AG04450 (cell line): Measurements from ENCODE around the gene HMCES. TPM values are rescaled to one million over a fixed set of nuclear protein-coding genes. Genes with fewer than 3 reads are reported as not detected.

ENCODE experiments used
- CTCF ChIA-PET: fragments of 300-600, 350-600 bp; formaldehyde crosslinking; extraction: SDS; loops from one replicate; lab custom pipeline; 2022; ENCODE audit warnings: antibody characterized with exemption, inconsistent platforms; lab: Charles Lee
- POLR2A ChIA-PET: fragments of 350-600 bp; formaldehyde crosslinking; extraction: SDS; loops from one replicate; lab custom pipeline; 2021; ENCODE audit warnings: antibody characterized with exemption, inconsistent platforms; lab: Yijun Ruan, JAX
- DNase-seq: peaks from one replicate; pipeline ENCODE4 v3.0.0-alpha.2; 2011; ENCODE audit warnings: low read depth, low spot score
- H3K27ac ChIP-seq: one replicate; pipeline ENCODE4 v1.5.1; 2012; ENCODE audit warnings: low read depth, low read length, control low read depth
- H3K27me3 ChIP-seq: one replicate; pipeline ENCODE4 v1.6.0; 2012; ENCODE audit warnings: low read length; ENCODE audit not compliant: control insufficient read depth, insufficient read depth
- H3K4me3 ChIP-seq: 2 replicates; pipeline ENCODE4 v1.5.1; 2011; ENCODE audit warnings: mild to moderate bottlenecking, low read depth, low read length, control low read depth
- H3K9me3 ChIP-seq: 2 replicates; pipeline ENCODE4 v1.5.1; 2012; ENCODE audit warnings: low read length; ENCODE audit not compliant: control insufficient read depth, insufficient read depth
- polyA plus RNA-seq: library from polyadenylated mRNA; depleted of rRNA; stranded (reverse); fragments of >200 nt; gene quantifications from 2 replicates; pipeline ENCODE4 v1.2.3, GENCODE V29; 2011
- TF ChIP-seq, protein P1 (sequence below): IDR thresholded peaks from 2 replicates; pipeline ENCODE4 v1.5.1; 2011; ENCODE audit warnings: low read depth, low read length, control low read depth, inconsistent platforms

Gene HMCES
- polyA plus RNA-seq, 1 experiment, result 19.9 TPM

- Histone ChIP-seq H3K4me3 (no peak overlapping the region), H3K27me3 (no peaks in the 10 kb centered on the region), H3K9me3 (no peaks in the 10 kb centered on the region; the same call in 1 of the 2 replicates), H3K27ac (no peak overlapping the region)
- ChIA-PET POLR2A (interaction anchor here (0.8 to 0.9 kb wide), 2 partner anchors 35 to 283 kb away, joined by 3 to 4 read pairs; partner anchors contain the start of gene HMCES), CTCF (no interaction called here)
- no peak for DNase-seq
- TF ChIP-seq, protein P1, sequence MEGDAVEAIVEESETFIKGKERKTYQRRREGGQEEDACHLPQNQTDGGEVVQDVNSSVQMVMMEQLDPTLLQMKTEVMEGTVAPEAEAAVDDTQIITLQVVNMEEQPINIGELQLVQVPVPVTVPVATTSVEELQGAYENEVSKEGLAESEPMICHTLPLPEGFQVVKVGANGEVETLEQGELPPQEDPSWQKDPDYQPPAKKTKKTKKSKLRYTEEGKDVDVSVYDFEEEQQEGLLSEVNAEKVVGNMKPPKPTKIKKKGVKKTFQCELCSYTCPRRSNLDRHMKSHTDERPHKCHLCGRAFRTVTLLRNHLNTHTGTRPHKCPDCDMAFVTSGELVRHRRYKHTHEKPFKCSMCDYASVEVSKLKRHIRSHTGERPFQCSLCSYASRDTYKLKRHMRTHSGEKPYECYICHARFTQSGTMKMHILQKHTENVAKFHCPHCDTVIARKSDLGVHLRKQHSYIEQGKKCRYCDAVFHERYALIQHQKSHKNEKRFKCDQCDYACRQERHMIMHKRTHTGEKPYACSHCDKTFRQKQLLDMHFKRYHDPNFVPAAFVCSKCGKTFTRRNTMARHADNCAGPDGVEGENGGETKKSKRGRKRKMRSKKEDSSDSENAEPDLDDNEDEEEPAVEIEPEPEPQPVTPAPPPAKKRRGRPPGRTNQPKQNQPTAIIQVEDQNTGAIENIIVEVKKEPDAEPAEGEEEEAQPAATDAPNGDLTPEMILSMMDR, result no peak
Measured at GRCh38 chr3:129313415-129313664, 34.7 kb downstream of the HMCES start.

GRCh38 chr3:129313665-129314385, 35.2 kb downstream of the HMCES start:
- Histone ChIP-seq H3K4me3 (peak overlapping the region; percentile 91), H3K27ac (no peak overlapping the region), H3K9me3 (no peaks in the 10 kb centered on the region; the same call in 1 of the 2 replicates), H3K27me3 (no peaks in the 10 kb centered on the region)
- ChIA-PET POLR2A (interaction anchor here (0.8 to 0.9 kb wide), 2 partner anchors 35 to 282 kb away, joined by 3 to 4 read pairs; partner anchors contain the start of gene HMCES), CTCF (no interaction called here)
- no peak for DNase-seq
- TF ChIP-seq, protein P1, result no peak

DNA sequence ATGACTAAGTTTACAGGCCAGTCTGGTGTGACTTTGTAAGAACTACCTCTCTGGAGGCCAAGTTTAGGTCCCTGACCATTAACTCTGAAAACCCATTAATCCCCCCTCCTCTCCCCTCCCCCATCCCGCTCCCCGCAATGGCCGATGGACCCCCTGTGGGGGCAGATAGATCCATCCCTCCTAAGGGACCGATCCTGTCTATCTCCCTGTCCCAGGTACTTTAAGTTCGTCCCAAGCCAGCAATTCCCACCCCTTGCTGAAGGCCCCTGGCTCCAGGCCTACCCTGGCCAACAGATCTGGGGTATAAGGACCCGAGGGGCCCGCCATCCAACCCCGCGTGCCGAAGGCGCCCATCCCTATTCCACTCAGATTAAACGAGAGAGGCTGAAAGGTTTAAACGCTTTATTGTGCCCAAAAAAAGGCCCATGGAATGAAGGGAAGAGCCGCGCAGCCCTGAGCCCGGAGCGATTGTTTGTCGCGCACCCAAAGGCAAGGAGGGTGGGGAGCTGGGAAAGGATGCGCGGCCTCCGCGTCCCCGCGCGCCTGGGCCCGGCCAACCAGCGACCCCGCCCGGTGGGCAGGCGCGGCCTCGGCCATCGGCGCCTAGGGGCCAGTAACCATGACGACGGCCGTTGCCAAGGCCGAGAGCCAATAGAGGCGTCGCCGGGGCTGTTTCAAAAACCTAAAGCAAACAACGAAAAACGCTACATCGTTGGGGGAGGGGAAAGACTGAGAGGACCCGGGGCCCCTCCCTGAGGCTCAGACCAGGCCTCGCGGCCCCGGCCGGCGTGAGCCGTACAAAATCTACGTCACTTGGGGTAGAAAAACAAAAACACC, 35.9 kb downstream of the HMCES start:
- H3K9me3 ChIP-seq, result no peaks in the 10 kb centered on the region; the same call in 1 of the 2 replicates
- peak overlapping the region; percentile 91 for H3K4me3 ChIP-seq
- POLR2A ChIA-PET, result interaction anchor here (1.6 to 2.4 kb wide), 3 partner anchors 36 to 193 kb away, joined by 8 to 39 read pairs (median 11); partner anchors contain the start of genes HMCES and RAB43
- TF ChIP-seq, protein P1, result no peak
- no peaks in the 10 kb centered on the region for H3K27me3 ChIP-seq
- DNase-seq, result no peak
- no peak overlapping the region for H3K27ac ChIP-seq
- CTCF ChIA-PET, result no interaction called here

GRCh38 chr3:129315223-129315997, 36.7 kb downstream of the HMCES start:
- POLR2A ChIA-PET, result interaction anchor here (0.6 to 2.4 kb wide), 19 partner anchors 11 to 345 kb away, joined by 3 to 39 read pairs (median 6); partner anchors contain the start of genes HMCES, IFT122, MBD4 and RAB43
- H3K27me3 ChIP-seq, result no peaks in the 10 kb centered on the region
- TF ChIP-seq, protein P1, result no peak
- no peak for DNase-seq
- CTCF ChIA-PET, result interaction anchor here (0.5 to 1.8 kb wide), 10 partner anchors 11 to 262 kb away, joined by 3 to 11 read pairs (median 4); no protein-coding TSS in a partner anchor
- peak overlapping the region; percentile 91 for H3K4me3 ChIP-seq
- no peaks in the 10 kb centered on the region; the same call in 1 of the 2 replicates for H3K9me3 ChIP-seq
- peak overlapping the region; percentile 47 for H3K27ac ChIP-seq
